Loucy (cell line): ENCODE data around the gene ZNF773.

ENCODE experiments used
- CTCF ChIP-seq: fragments of 200-600 bp; sonication (generic); conservative IDR thresholded peaks from 2 replicates; pipeline ENCODE4 v1.5.1; 2014; ENCODE audit warnings: mild to moderate bottlenecking, antibody characterized with exemption, low read length
- EZH2phosphoT487 ChIP-seq: fragments of 200-600 bp; IDR thresholded peaks from 2 replicates; pipeline ENCODE4 v1.6.1; 2018; ENCODE audit warnings: antibody characterized with exemption, mild to moderate bottlenecking, moderate library complexity, borderline replicate concordance

DNA sequence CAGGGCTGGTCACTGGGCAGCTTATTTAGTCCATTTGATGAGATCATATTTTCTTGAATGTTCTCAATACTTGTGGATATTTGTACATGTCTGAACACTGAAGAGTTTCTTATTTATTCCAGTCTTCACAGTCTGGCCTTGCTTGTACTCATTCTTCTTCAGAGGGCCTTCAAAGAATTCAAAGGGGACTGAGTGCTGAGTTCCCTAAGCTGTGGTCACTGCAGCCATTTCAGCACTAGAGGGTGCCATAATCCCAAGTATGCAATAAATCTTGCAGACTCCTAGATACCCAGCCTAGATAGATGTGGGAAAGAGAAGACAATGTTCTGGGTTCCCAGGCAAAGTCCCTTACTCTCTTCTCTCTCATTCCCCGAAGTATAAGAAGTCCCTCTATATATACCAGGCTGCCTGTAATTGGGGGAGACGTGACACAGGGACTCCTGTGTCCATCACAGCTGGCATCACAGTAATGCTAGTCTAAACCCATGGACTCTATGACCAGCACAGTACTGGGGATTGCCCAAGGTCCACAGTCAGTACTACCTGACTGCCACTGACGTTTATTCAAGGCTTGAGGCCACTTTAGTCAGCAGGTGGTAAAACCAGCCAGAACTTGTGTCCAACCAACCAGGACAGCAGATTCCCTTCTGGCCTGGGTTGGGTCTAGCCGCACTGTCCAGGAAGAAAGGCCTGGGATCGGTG, 33.9 kb upstream of the ZNF773 start:
- TF ChIP-seq CTCF (peak; percentile 92), EZH2phosphoT487 (no peak)
